SJCRH30 (cell line): ENCODE data around the gene PCDHA5. TPM values are rescaled to one million over a fixed set of nuclear protein-coding genes. Genes with fewer than 3 reads are reported as not detected.
"Not testable (repeated sequence)": the region's sequence is repeated elsewhere in the genome, so short reads cannot be mapped to it uniquely, and the experiment has no call there.

Source experiments
- DNase-seq, 2 experiments: peaks; one replicate each; pipeline ENCODE4 v3.0.0-alpha.2; 2015 to 2020
- H3K27ac ChIP-seq: fragments of 250-450 bp; sonication (Bioruptor Pico); 2 replicates; pipeline ENCODE4 v1.5.1; 2020; ENCODE audit warnings: mild to moderate bottlenecking, moderate library complexity
- H3K27me3 ChIP-seq: fragments of 250-450 bp; sonication (Bioruptor Pico); 2 replicates; pipeline ENCODE4 v1.5.1; 2020; ENCODE audit warnings: mild to moderate bottlenecking, moderate library complexity
- H3K36me3 ChIP-seq: fragments of 250-450 bp; sonication (Bioruptor Pico); 2 replicates; pipeline ENCODE4 v1.5.1; 2020; ENCODE audit warnings: mild to moderate bottlenecking, moderate library complexity
- H3K4me1 ChIP-seq: fragments of 250-450 bp; sonication (Bioruptor Pico); 2 replicates; pipeline ENCODE4 v1.5.1; 2020; ENCODE audit warnings: mild to moderate bottlenecking, moderate library complexity
- H3K4me3 ChIP-seq: fragments of 250-450 bp; sonication (Bioruptor Pico); 2 replicates; pipeline ENCODE4 v1.5.1; 2020; ENCODE audit warnings: mild to moderate bottlenecking, moderate library complexity
- H3K9me3 ChIP-seq: fragments of 250-450 bp; sonication (Bioruptor Pico); replicated peaks from 2 replicates; pipeline ENCODE4 v1.5.1; 2020; ENCODE audit warnings: mild to moderate bottlenecking, moderate library complexity
- total RNA-seq: library from RNA; depleted of rRNA; stranded (reverse); fragments of >200 nt; shearing (Covaris generic); gene quantifications from 2 replicates; pipeline ENCODE4 v1.2.3, GENCODE V29; 2014

Gene PCDHA5
- total RNA-seq, 1 experiment from 2014 or later = 0.08 TPM

- Histone ChIP-seq H3K9me3 (peaks cover 2% of the 10 kb centered on the region; the same call in 1 of the 2 replicates), H3K36me3 (no peaks in the 10 kb centered on the region), H3K4me3 (no peak overlapping the region), H3K27ac (no peak overlapping the region), H3K27me3 (no peaks in the 10 kb centered on the region), H3K4me1 (no peaks in the 10 kb centered on the region)
- DNase-seq = no peak
Observed at GRCh38 chr5:140802781-140803271, 18.6 kb upstream of the PCDHA5 start.

GRCh38 chr5:140806834-140807775 lies 14.3 kb upstream of the PCDHA5 start, which contains the start of gene PCDHA4:
Gene PCDHA4, plus strand, starts transcription at chr5:140807068.
- Histone ChIP-seq H3K4me3 (no peak within 1 kb of the TSS), H3K27ac (no peak within 1 kb of the TSS), H3K36me3 (no peaks in the 10 kb centered on the region), H3K4me1 (no peaks in the 10 kb centered on the region), H3K9me3 (no peaks in the 10 kb centered on the region), H3K27me3 (no peaks in the 10 kb centered on the region)
- peak in 1 of 2 experiments; percentile 5 for DNase-seq

- DNase-seq = not testable (repeated sequence)
Observed at GRCh38 chr5:140808241-140808888, 13.0 kb upstream of the PCDHA5 start.

GRCh38 chr5:140808889-140809291 lies 12.5 kb upstream of the PCDHA5 start:
- Histone ChIP-seq H3K4me1 (no peaks in the 10 kb centered on the region), H3K36me3 (no peaks in the 10 kb centered on the region), H3K9me3 (no peaks in the 10 kb centered on the region), H3K27me3 (no peaks in the 10 kb centered on the region), H3K27ac (no peak overlapping the region), H3K4me3 (no peak overlapping the region)
- no peak for DNase-seq

More at GRCh38 chr5:140808241-140808888, 13.0 kb upstream of the PCDHA5 start:
- not testable (repeated sequence) for H3K9me3 ChIP-seq, H3K36me3 ChIP-seq, H3K27ac ChIP-seq, H3K4me1 ChIP-seq, H3K27me3 ChIP-seq, H3K4me3 ChIP-seq

GRCh38 chr5:140822281-140822629 lies 842 bp downstream of the PCDHA5 start:
- Histone ChIP-seq H3K4me1 (no peaks in the 10 kb centered on the region), H3K27ac (no peak overlapping the region), H3K9me3 (no peaks in the 10 kb centered on the region), H3K4me3 (peak overlapping the region; percentile 49; the same call in 1 of the 2 replicates), H3K36me3 (no peaks in the 10 kb centered on the region), H3K27me3 (no peaks in the 10 kb centered on the region)
- no peak for DNase-seq

- H3K4me1 ChIP-seq, H3K36me3 ChIP-seq, H3K4me3 ChIP-seq, H3K27ac ChIP-seq, H3K9me3 ChIP-seq, DNase-seq, H3K27me3 ChIP-seq: not testable (repeated sequence)
Observed at GRCh38 chr5:140822969-140823368, 1.6 kb downstream of the PCDHA5 start.

GRCh38 chr5:140823475-140823874 lies 2.1 kb downstream of the PCDHA5 start:
- Histone ChIP-seq H3K9me3 (no peaks in the 10 kb centered on the region), H3K4me1 (no peaks in the 10 kb centered on the region), H3K4me3 (no peak overlapping the region), H3K36me3 (no peaks in the 10 kb centered on the region), H3K27ac (no peak overlapping the region), H3K27me3 (no peaks in the 10 kb centered on the region)
- no peak for DNase-seq

GRCh38 chr5:140827704-140828361 lies 6.4 kb downstream of the PCDHA5 start, which contains the start of gene PCDHA6:
Gene PCDHA6, plus strand, starts transcription at chr5:140827960. Its CDS starts 132 bp downstream, at chr5:140828092.
- Histone ChIP-seq H3K36me3 (no peaks in the 10 kb centered on the region), H3K27me3 (no peaks in the 10 kb centered on the region), H3K4me1 (no peaks in the 10 kb centered on the region), H3K4me3 (no peak within 1 kb of the TSS), H3K9me3 (no peaks in the 10 kb centered on the region), H3K27ac (no peak within 1 kb of the TSS)
- DNase-seq = no peak

GRCh38 chr5:140828362-140828737 lies 6.9 kb downstream of the PCDHA5 start:
- Histone ChIP-seq H3K9me3 (no peaks in the 10 kb centered on the region), H3K36me3 (no peaks in the 10 kb centered on the region), H3K27ac (no peak overlapping the region), H3K4me3 (no peak overlapping the region), H3K27me3 (no peaks in the 10 kb centered on the region), H3K4me1 (no peaks in the 10 kb centered on the region)
- DNase-seq = no peak

- H3K27me3 ChIP-seq, H3K4me3 ChIP-seq, H3K4me1 ChIP-seq, H3K9me3 ChIP-seq, DNase-seq, H3K27ac ChIP-seq, H3K36me3 ChIP-seq: not testable (repeated sequence)
Observed at GRCh38 chr5:140829511-140830501, 8.4 kb downstream of the PCDHA5 start.

GRCh38 chr5:140833993-140834392 lies 12.6 kb downstream of the PCDHA5 start, which contains the start of gene PCDHA7:
Gene PCDHA7, plus strand, starts transcription at chr5:140834269. Its CDS starts 115 bp downstream, at chr5:140834384.
- Histone ChIP-seq H3K27ac (no peak within 1 kb of the TSS), H3K36me3 (no peaks in the 10 kb centered on the region), H3K4me3 (no peak within 1 kb of the TSS), H3K27me3 (no peaks in the 10 kb centered on the region), H3K4me1 (no peaks in the 10 kb centered on the region), H3K9me3 (no peaks in the 10 kb centered on the region)
- DNase-seq = no peak

GRCh38 chr5:140834439-140835008 lies 13.1 kb downstream of the PCDHA5 start:
- not testable (repeated sequence) for H3K4me1 ChIP-seq, H3K27me3 ChIP-seq, H3K36me3 ChIP-seq, H3K4me3 ChIP-seq, DNase-seq, H3K27ac ChIP-seq, H3K9me3 ChIP-seq

- Histone ChIP-seq H3K36me3 (no peaks in the 10 kb centered on the region), H3K9me3 (no peaks in the 10 kb centered on the region), H3K27ac (no peak overlapping the region), H3K4me3 (no peak overlapping the region), H3K27me3 (no peaks in the 10 kb centered on the region), H3K4me1 (no peaks in the 10 kb centered on the region)
- DNase-seq = no peak
Observed at GRCh38 chr5:140835622-140836510, 14.5 kb downstream of the PCDHA5 start.
